ENCODE results near the gene ZC3H11A. TPM values are rescaled to one million over a fixed set of nuclear protein-coding genes. Genes with fewer than 3 reads are reported as not detected.

The ZC3H11A gene
- total RNA-seq, 1 donor from 2014 or later = 111 TPM

DNA sequence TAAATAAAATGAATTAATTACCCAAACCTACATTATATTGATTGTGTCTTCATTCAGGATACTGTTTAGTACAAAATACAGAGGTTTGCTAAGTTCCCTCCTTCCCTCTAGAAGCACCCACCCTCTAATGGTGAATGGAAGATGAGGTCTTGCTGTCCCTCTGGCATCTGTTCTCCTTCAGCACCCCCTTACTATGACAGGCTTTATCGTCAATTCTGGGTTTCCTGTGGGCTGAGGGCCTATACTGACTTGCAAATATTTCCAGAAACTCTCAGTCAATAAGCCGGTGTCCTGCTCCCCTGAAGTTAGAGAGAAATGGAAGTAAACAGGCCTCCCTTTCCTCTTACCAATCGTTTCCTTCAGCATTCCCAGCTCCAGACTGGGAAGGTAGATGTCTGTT lies 17.3 kb upstream of the ZC3H11A start:
- no peaks in the 10 kb centered on the region for H3K9me3 ChIP-seq
- DNase-seq (ENCODE audit: extremely low spot score in 2 of 2) = no peak
- H3K27ac ChIP-seq = no peak overlapping the region
- H3K27me3 ChIP-seq = no peaks in the 10 kb centered on the region
- intact Hi-C loops (cut with DNase I) = no loop called here
- no peaks in the 10 kb centered on the region for H3K36me3 ChIP-seq
- no peaks in the 10 kb centered on the region for H3K4me1 ChIP-seq
- TF ChIP-seq, protein P1, sequence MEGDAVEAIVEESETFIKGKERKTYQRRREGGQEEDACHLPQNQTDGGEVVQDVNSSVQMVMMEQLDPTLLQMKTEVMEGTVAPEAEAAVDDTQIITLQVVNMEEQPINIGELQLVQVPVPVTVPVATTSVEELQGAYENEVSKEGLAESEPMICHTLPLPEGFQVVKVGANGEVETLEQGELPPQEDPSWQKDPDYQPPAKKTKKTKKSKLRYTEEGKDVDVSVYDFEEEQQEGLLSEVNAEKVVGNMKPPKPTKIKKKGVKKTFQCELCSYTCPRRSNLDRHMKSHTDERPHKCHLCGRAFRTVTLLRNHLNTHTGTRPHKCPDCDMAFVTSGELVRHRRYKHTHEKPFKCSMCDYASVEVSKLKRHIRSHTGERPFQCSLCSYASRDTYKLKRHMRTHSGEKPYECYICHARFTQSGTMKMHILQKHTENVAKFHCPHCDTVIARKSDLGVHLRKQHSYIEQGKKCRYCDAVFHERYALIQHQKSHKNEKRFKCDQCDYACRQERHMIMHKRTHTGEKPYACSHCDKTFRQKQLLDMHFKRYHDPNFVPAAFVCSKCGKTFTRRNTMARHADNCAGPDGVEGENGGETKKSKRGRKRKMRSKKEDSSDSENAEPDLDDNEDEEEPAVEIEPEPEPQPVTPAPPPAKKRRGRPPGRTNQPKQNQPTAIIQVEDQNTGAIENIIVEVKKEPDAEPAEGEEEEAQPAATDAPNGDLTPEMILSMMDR (IDR thresholded peaks at IDR 0.05) = no peak
- TF ChIP-seq POLR2A (IDR thresholded peaks at IDR 0.05) (no peak), POLR2AphosphoS5 (IDR thresholded peaks at IDR 0.05; ENCODE audit: insufficient read depth in 1 of 2, low read depth in 1 of 2) (no peak)
- H3K4me3 ChIP-seq = no peak overlapping the region

DNA sequence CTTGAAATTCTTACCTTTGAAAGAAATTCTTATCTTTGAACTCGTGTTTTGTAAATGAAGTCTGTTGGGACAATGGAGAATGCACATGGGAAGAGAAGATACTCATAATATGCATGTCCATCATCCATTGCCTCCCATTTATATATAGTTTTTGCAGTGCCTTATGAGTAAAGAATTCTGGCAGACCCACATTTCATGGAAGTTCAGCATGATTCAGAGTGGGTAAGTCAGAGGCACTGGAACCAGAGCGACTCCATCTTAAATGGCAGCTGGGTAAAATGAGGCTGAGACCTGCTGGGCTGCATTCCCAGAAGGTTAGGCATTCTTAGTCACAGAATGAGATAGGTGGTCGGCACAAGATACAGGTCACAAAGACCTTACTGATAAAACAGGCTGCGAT lies 16.6 kb upstream of the ZC3H11A start:
- Histone ChIP-seq H3K27me3 (no peaks in the 10 kb centered on the region), H3K4me1 (no peaks in the 10 kb centered on the region), H3K9me3 (no peaks in the 10 kb centered on the region), H3K27ac (no peak overlapping the region), H3K36me3 (no peaks in the 10 kb centered on the region), H3K4me3 (no peak overlapping the region)
- intact Hi-C loops (cut with DNase I) = no loop called here
- no peak for DNase-seq (ENCODE audit: extremely low spot score in 2 of 2)
- TF ChIP-seq, protein P1 (IDR thresholded peaks at IDR 0.05) = no peak
- no peak for TF ChIP-seq POLR2A (IDR thresholded peaks at IDR 0.05)
- TF ChIP-seq POLR2AphosphoS5 (IDR thresholded peaks at IDR 0.05; ENCODE audit: insufficient read depth in 1 of 2, low read depth in 1 of 2) = no peak

DNA sequence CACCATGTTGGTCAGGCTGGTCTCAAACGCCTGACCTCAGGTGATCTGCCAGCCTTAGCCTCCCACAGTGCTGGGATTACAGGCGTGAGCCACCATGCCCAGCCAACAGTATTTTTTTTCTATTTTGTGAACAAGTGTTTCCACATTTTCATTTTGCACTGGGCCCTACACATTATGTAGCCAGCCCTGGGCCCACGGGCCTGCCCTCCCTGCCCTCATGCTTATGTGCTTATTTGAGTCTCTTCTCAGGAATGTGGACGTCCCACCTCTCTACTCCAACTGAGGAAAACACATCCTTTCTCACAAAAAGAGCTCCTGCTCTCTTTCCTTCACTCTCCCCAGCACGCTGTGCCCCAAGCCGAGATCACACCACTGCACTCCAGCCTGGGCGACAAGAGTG lies 13.5 kb upstream of the ZC3H11A start:
- DNase-seq (ENCODE audit: extremely low spot score in 2 of 2) = no peak
- no peak for TF ChIP-seq POLR2A (IDR thresholded peaks at IDR 0.05)
- TF ChIP-seq POLR2AphosphoS5 (IDR thresholded peaks at IDR 0.05; ENCODE audit: insufficient read depth in 1 of 2, low read depth in 1 of 2) = no peak
- TF ChIP-seq, protein P1 (IDR thresholded peaks at IDR 0.05) = no peak
- intact Hi-C loops (cut with DNase I) = no loop called here
- H3K36me3 ChIP-seq = no peaks in the 10 kb centered on the region
- no peaks in the 10 kb centered on the region for H3K9me3 ChIP-seq
- no peaks in the 10 kb centered on the region for H3K27me3 ChIP-seq
- H3K4me3 ChIP-seq = no peak overlapping the region
- H3K27ac ChIP-seq = no peak overlapping the region
- H3K4me1 ChIP-seq = no peaks in the 10 kb centered on the region

DNA sequence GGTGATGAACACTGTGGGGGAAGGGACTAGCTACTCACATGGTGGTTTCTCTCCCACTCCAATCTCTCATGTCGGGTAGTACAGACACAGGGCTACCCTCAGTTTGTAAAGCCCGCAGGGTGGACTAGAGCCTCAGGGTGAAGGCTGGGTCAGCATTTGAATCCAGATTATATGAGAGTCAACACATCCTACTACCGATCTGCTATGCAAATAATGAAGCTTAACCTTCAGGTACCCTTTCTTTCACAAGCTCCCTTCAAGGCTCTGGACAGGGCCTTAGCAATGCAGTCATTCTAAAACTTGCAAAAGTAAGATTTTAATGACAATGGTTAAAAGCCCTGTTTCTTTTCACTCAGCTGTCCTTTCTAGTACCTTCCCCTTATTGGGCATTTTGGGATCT lies 5.5 kb upstream of the ZC3H11A start:
- Histone ChIP-seq H3K36me3 (no peaks in the 10 kb centered on the region), H3K4me1 (peaks cover 4% of the 10 kb centered on the region), H3K9me3 (no peaks in the 10 kb centered on the region), H3K27me3 (no peaks in the 10 kb centered on the region), H3K4me3 (no peak overlapping the region), H3K27ac (no peak overlapping the region)
- intact Hi-C loops (cut with DNase I) = no loop called here
- DNase-seq (ENCODE audit: extremely low spot score in 2 of 2) = no peak
- TF ChIP-seq POLR2A (IDR thresholded peaks at IDR 0.05) (no peak), POLR2AphosphoS5 (IDR thresholded peaks at IDR 0.05; ENCODE audit: insufficient read depth in 1 of 2, low read depth in 1 of 2) (no peak)
- TF ChIP-seq, protein P1 (IDR thresholded peaks at IDR 0.05) = no peak

DNA sequence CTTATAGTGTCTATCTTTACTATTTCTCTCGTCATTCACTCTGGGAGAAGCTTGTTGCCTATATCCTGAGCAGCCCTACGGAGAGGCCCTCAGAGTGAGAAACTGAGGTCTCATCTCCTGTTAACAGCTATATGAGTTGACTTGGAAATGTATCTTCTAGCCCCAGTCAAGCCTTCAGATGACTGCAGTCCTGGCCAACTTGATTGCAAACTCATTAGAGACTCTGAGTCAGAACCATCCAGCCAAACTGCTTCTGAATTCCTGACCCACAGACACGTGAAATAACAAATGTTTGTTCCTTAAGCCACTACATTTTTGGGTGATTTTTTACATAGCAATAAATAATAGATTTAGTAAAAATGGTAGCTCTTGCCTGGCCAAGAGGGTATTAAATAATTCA lies 3.9 kb upstream of the ZC3H11A start:
- no peaks in the 10 kb centered on the region for H3K36me3 ChIP-seq
- intact Hi-C loops (cut with DNase I) = no loop called here
- DNase-seq (ENCODE audit: extremely low spot score in 2 of 2) = no peak
- TF ChIP-seq, protein P1 (IDR thresholded peaks at IDR 0.05) = no peak
- TF ChIP-seq POLR2AphosphoS5 (IDR thresholded peaks at IDR 0.05; ENCODE audit: insufficient read depth in 1 of 2, low read depth in 1 of 2) (no peak), POLR2A (IDR thresholded peaks at IDR 0.05) (no peak)
- no peaks in the 10 kb centered on the region for H3K9me3 ChIP-seq
- H3K27ac ChIP-seq = no peak overlapping the region
- no peaks in the 10 kb centered on the region for H3K27me3 ChIP-seq
- no peak overlapping the region for H3K4me3 ChIP-seq
- H3K4me1 ChIP-seq = peaks cover 6% of the 10 kb centered on the region

Measured in vagina (tissue), 2 donors.